ENCODE results near the gene SLC45A1. TPM values are rescaled to one million over a fixed set of nuclear protein-coding genes. Genes with fewer than 3 reads are reported as not detected.
A peak's percentile ranks its signal among the peaks of the same experiment; 100 is the strongest.

SLC45A1 gene
- total RNA-seq, 1 donor from 2014 or later, result 13.8 TPM

- peak overlapping the region; percentile 26 for H3K27ac ChIP-seq
- no peaks in the 10 kb centered on the region for H3K9me3 ChIP-seq
- intact Hi-C loops (cut with DNase I), result no loop called here
- no peak for DNase-seq (ENCODE audit: extremely low spot score in 2 of 2)
- H3K27me3 ChIP-seq, result no peaks in the 10 kb centered on the region
- TF ChIP-seq POLR2AphosphoS5 (IDR thresholded peaks at IDR 0.05; ENCODE audit: insufficient read depth in 1 of 2, low read depth in 1 of 2) (peak in 1 of 2 donors; percentile 39), CTCF (IDR thresholded peaks at IDR 0.05) (no peak)
- peaks cover 19% of the 10 kb centered on the region for H3K4me1 ChIP-seq
- H3K4me3 ChIP-seq, result no peak overlapping the region
- H3K36me3 ChIP-seq, result peaks cover 3 to 47% of the 10 kb centered on the region in 2 donors
Measured at GRCh38 chr1:8352886-8353785, 35.2 kb downstream of the SLC45A1 start.

GRCh38 chr1:8354038-8354437 lies 36.1 kb downstream of the SLC45A1 start:
- Histone ChIP-seq H3K27me3 (no peaks in the 10 kb centered on the region), H3K9me3 (no peaks in the 10 kb centered on the region), H3K27ac (no peak overlapping the region), H3K4me3 (no peak overlapping the region), H3K4me1 (peaks cover 19% of the 10 kb centered on the region), H3K36me3 (peaks cover 4 to 56% of the 10 kb centered on the region in 2 donors)
- DNase-seq (ENCODE audit: extremely low spot score in 2 of 2), result no peak
- TF ChIP-seq POLR2AphosphoS5 (IDR thresholded peaks at IDR 0.05; ENCODE audit: insufficient read depth in 1 of 2, low read depth in 1 of 2), result no peak
- TF ChIP-seq POLR2A (IDR thresholded peaks at IDR 0.05), result no peak
- no peak for TF ChIP-seq CTCF (IDR thresholded peaks at IDR 0.05)
- intact Hi-C loops (cut with DNase I), result no loop called here

- no peak overlapping the region for H3K4me3 ChIP-seq
- H3K27me3 ChIP-seq, result no peaks in the 10 kb centered on the region
- intact Hi-C loops (cut with DNase I), result no loop called here
- H3K36me3 ChIP-seq, result peaks cover 4 to 70% of the 10 kb centered on the region in 2 donors
- TF ChIP-seq POLR2AphosphoS5 (IDR thresholded peaks at IDR 0.05; ENCODE audit: insufficient read depth in 1 of 2, low read depth in 1 of 2) (no peak), POLR2A (IDR thresholded peaks at IDR 0.05) (no peak), CTCF (IDR thresholded peaks at IDR 0.05) (no peak)
- H3K9me3 ChIP-seq, result no peaks in the 10 kb centered on the region
- DNase-seq (ENCODE audit: extremely low spot score in 2 of 2), result no peak
- H3K4me1 ChIP-seq, result peaks cover 8% of the 10 kb centered on the region
- no peak overlapping the region for H3K27ac ChIP-seq
Measured at GRCh38 chr1:8355439-8356255, 37.7 kb downstream of the SLC45A1 start.

GRCh38 chr1:8356256-8357209 lies 38.6 kb downstream of the SLC45A1 start:
- Histone ChIP-seq H3K4me1 (peaks cover 8% of the 10 kb centered on the region), H3K27me3 (no peaks in the 10 kb centered on the region), H3K36me3 (peaks cover 4 to 79% of the 10 kb centered on the region in 2 donors), H3K27ac (no peak overlapping the region), H3K4me3 (no peak overlapping the region), H3K9me3 (no peaks in the 10 kb centered on the region)
- TF ChIP-seq CTCF (IDR thresholded peaks at IDR 0.05) (no peak), POLR2AphosphoS5 (IDR thresholded peaks at IDR 0.05; ENCODE audit: insufficient read depth in 1 of 2, low read depth in 1 of 2) (no peak), POLR2A (IDR thresholded peaks at IDR 0.05) (no peak)
- intact Hi-C loops (cut with DNase I), result no loop called here
- DNase-seq (ENCODE audit: extremely low spot score in 2 of 2), result no peak

Measured in vagina (tissue), 2 donors.